Caki2 (cell line): ENCODE results near the gene MYLK4. TPM values are rescaled to one million over a fixed set of nuclear protein-coding genes. Genes with fewer than 3 reads are reported as not detected.
A peak's percentile ranks its signal among the peaks of the same experiment; 100 is the strongest.

Source experiments
- DNase-seq: peaks from one replicate; pipeline ENCODE4 v3.0.0-alpha.2; 2015; ENCODE audit warnings: low read depth
- in situ Hi-C: cut with HindIII; loops from 2 replicates; pipeline ENCODE4 v1.10.0; 2016; ENCODE audit warnings: low sequenced_read_pairs, low pct_unique_long_range_greater_than_20kb, mixed read lengths
- total RNA-seq: library from RNA; depleted of rRNA; stranded (reverse); fragments of >200 nt; shearing (Covaris generic); gene quantifications from 2 replicates; pipeline ENCODE4 v1.2.3, GENCODE V29; 2014; ENCODE audit warnings: low replicate concordance

Gene MYLK4
- total RNA-seq, 1 experiment from 2014 or later: 0.57 TPM

- DNase-seq: no peak
- in situ Hi-C loops: no loop called here
These were observed 31.6 kb upstream of the MYLK4 start for GRCh38 chr6:2782356-2782708.

- DNase-seq: no peak
- in situ Hi-C loops: no loop called here
These were observed 31.1 kb upstream of the MYLK4 start for GRCh38 chr6:2781685-2782355.

- no peak for DNase-seq
- in situ Hi-C loops: no loop called here
These were observed 29.5 kb upstream of the MYLK4 start for GRCh38 chr6:2780102-2780737.

- no peak for DNase-seq
- in situ Hi-C loops: no loop called here
These were observed 26.5 kb upstream of the MYLK4 start for GRCh38 chr6:2777249-2777648.

GRCh38 chr6:2775003-2775402, 24.3 kb upstream of the MYLK4 start:
- in situ Hi-C loops: no loop called here
- no peak for DNase-seq

GRCh38 chr6:2773449-2773848, 22.7 kb upstream of the MYLK4 start:
- in situ Hi-C loops: no loop called here
- DNase-seq: no peak

- in situ Hi-C loops: no loop called here
- DNase-seq: no peak
These were observed 22.1 kb upstream of the MYLK4 start for GRCh38 chr6:2772840-2773239.

- in situ Hi-C loops: no loop called here
- no peak for DNase-seq
These were observed 20.4 kb upstream of the MYLK4 start for GRCh38 chr6:2771079-2771478.

GRCh38 chr6:2770171-2770570, 19.4 kb upstream of the MYLK4 start:
- in situ Hi-C loops: no loop called here
- no peak for DNase-seq

GRCh38 chr6:2768696-2769095, 18.0 kb upstream of the MYLK4 start:
- DNase-seq: no peak
- in situ Hi-C loops: no loop called here

GRCh38 chr6:2767657-2768524, 17.2 kb upstream of the MYLK4 start:
- in situ Hi-C loops: no loop called here

GRCh38 chr6:2766767-2767656, 16.3 kb upstream of the MYLK4 start:
- in situ Hi-C loops: no loop called here

More at GRCh38 chr6:2767657-2768524, 17.2 kb upstream of the MYLK4 start:
- no peak for DNase-seq

GRCh38 chr6:2765896-2766766, 15.4 kb upstream of the MYLK4 start:
- DNase-seq: no peak
- in situ Hi-C loops: no loop called here

More at GRCh38 chr6:2766767-2767656, 16.3 kb upstream of the MYLK4 start:
- DNase-seq: no peak

GRCh38 chr6:2765166-2765895, 14.6 kb upstream of the MYLK4 start, which contains the start of gene WRNIP1:
TSS of gene WRNIP1 (plus strand) at chr6:2765393. CDS start at chr6:2765623, 230 bp downstream.
- in situ Hi-C loops: no loop called here
- peak; percentile 99 for DNase-seq

- in situ Hi-C loops: no loop called here
- peak; percentile 70 for DNase-seq
These were observed 14.0 kb upstream of the MYLK4 start for GRCh38 chr6:2764610-2765165.

- peak; percentile 44 for DNase-seq
- in situ Hi-C loops: no loop called here
These were observed 13.3 kb upstream of the MYLK4 start for GRCh38 chr6:2763876-2764540.
